Measurements from ENCODE around the gene ABTB1.

Gene ABTB1

DNA sequence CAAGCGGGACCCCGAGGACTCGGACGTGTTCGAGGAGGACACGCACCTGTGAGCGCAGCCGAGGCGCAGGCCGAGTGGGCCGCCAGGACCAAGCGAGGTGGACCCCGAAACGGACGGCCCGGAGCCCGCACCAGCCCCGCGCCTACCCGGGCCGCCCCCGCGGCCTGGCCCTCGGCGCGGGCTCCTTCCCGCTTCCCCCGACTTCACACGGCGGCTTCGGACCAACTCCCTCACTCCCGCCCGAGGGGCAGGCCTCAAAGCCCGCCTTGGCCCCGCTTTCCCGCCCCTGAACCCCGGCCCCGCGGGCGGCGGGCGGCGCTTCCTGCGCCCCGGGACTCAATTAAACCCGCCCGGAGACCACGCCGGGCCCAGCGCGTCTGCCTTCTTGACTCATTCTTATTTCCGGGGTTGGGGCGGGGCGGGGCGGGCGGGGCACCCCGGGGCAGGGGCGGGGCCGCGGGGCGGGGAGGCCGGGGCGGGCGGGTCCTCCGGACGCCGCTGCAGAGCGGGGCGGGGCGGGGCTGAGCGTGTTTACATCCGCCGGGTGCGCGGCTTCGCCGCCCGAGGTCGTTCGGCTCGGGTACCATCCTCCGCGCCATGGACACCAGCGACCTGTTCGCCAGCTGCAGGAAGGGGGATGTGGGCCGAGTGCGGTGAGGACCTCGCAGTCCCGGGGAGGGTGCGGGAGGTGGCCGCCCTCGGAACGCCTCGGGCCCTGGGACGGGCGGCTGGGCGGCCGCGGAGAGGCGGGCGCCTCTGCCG is at the start of gene ABTB1:
ABTB1 (plus strand) TSS at position 524 of the 762 bp plus-strand sequence; CDS start at position 598, 74 bp downstream.
- peak; percentile 89 for DNase-seq

DNA sequence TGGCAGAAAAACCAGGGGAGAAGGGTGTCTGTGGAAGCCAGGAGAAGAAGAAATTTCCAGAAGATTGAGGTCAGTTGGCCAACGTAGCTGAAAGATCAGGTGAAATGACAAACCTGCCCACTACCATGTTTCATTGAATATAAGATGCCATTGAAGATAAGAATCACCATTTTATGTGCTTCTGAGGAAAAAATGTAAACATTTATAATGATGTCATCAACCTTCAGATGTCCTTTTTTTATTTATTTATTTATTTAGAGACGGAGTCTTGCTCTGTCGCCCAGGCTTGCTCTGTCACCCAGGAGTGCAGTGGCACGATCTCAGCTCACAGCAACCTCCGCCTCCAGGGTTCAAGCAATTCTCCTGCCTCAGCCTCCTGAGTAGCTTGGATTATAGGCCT is 48.7 kb upstream of the ABTB1 start:
- DNase-seq: no peak

DNA sequence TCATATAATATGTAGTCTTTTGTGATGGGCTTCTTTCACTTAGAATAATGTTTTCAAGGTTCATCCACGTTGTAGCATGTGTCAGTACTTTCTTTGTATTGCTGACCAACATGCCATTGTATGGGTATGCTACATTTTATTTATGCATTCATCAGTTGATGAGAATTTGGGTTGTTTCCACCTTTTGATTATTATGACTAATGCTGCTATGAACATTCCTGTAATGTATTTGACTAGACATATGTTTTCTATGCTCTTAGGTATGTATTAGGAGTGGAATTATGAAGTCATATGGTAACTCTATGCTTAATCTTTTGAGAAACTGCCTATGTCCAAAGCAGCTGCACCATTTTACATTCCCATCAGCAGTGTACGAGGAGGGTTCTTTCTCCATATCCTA is 46.9 kb upstream of the ABTB1 start:
- no peak for DNase-seq

DNA sequence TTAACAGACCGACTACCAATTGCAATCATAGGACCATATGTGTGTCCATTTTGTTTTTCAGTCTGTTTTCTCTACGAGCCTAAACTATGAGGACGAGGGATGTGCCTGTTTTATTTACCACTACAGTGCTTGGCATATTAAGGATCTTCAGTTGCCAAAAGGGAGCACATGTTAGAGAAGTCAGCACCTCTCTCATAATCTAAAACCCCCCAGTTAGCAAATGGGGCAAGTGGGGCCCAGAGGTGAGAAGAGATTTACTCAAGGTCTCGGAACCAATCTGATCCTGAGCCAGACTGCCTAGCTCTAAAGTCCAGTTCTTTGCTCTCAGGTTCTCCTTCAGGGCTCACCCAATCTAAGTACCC is 44.3 kb upstream of the ABTB1 start:
- no peak for DNase-seq

DNA sequence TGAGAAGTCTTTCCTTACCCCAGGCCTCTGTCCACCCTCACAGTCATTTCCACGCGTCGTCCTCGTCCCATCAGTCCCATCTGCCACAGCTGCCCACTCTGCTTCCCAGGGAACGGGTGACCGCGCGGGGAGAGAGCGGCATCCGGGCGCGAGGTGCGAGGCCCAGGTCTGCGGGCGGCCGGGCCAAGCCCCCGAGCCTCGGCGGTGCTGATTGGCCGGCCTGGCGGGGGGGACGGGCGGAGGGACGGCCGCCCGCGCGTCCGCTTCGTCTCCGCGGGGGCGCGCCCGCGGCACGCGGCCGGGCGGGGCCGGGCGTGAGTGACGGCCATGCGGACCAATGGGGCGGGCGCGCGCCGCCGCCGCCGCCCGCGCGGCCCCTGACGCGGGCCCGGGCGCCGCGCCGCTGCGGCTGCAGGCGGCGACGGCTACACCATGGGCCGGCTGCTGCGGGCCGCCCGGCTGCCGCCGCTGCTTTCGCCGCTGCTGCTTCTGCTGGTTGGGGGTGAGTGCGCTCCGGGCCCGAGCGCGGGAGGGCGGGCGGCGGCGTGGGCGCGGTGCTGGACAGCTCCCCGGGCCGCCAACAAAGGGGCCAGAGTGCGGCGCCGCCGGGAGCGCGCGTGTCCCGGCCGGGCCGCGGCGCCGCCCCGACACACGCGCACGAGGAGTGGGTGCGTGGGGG is 43.8 kb upstream of the ABTB1 start, which contains the start of gene PODXL2:
PODXL2 (plus strand) TSS at position 398 of the 679 bp plus-strand sequence; CDS start at position 433, 35 bp downstream.
- no peak for DNase-seq

DNA sequence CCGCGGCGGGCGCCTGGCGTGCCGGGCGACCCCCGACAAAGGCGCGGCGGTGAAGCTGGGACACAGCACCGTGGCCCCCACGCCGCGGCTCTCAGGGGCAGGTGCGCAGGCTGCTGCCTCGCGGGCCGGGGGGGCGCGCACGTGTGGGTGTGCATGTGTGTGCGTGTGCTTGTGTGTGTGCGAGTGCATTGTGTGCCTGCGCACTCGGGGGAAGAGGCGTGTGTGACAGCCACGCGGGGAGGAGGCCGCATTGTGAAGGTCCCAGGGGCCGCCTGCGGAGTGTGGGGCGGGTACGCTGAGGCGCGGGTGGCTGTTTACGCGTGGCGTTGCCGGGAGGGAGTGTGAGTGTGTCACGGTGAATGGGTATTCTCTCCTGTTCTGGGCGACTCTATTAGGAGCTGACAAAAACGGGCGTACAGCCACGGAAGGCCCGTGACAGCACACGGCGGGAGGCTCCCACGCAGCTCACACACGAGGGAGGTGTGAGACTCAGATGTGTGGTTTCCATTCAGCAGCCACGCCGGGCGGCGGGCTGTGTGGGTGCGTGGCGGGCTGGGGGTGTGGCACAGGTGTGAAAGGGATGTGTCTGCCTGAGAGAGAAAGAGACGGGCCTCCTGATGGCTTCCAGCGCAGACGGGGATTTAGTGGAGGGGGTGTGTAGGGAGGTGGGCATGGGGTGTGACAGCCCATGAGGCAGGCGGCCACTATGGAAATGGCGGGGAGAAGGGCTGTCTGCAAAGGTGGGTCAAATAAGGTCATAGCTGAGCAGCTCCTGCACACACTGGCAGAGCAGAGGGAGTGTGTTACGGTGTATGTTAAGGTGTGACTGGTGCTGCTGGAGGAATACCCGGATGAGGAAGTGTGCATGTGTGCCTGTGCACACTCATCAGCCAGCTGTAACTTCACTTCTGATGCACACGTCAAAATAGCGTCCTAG is 43.0 kb upstream of the ABTB1 start:
- no peak for DNase-seq

GRCh38 chr3:127630811-127631714 is 41.7 kb upstream of the ABTB1 start:
- DNase-seq: no peak

DNA sequence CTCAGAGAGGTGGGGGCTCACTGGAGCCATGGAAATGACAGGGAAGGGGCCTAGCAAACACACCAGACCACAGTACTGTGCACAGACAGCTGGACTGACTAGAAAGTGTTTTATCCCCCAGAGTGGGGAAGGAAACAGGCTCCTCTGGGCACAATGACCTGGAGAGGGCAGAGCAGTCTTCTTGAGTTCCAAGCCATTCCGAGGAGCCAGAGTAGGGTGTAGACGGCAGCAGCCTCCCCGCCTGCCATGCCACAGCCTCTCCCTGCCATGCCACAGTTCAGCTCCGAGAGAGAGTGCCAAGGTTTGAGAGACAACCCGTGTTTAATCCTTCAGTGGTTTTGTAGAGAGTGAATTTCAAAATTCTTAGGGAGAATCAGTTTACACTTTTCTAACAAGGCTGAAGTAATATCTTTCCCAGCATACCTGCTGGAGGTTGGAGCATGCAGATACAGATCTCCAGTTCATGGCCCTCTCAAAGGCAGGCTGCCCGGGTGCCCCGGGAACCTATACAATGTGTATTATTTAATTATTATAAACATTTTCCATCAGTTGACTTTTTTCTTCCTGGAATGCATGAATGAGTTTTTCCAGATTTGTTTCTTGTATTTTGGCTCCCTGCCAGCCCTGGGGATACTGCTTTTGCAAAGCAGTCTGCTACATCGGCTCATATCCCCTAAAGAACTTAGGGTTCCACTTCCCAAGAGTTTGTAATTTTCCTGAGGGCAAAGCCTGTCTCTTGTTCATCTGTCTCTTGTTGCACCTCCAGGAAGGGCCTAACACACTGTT is 40.5 kb upstream of the ABTB1 start:
- DNase-seq: no peak

- DNase-seq: no peak
Measured at GRCh38 chr3:127634653-127635052, 38.1 kb upstream of the ABTB1 start.

- DNase-seq: no peak
Measured at GRCh38 chr3:127637546-127637945, 35.2 kb upstream of the ABTB1 start.

- DNase-seq: no peak
Measured at GRCh38 chr3:127637971-127638370, 34.8 kb upstream of the ABTB1 start.

GRCh38 chr3:127639173-127640041 is 33.3 kb upstream of the ABTB1 start:
- no peak for DNase-seq

DNA sequence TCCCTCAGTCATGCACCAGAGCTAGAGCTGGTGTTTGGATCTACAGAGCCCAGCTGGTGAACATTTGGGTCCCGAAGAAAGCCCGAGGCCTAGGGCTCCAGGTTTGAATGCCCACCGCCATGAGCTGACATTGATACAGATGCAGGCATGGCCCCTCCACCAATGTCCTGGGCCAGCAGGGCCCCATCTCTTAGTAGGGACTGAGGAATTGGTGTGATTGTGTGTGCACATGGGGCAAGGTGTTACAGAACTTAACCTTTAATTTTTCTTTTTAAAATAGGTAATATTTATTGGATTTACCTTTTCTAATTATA is 32.8 kb upstream of the ABTB1 start:
- no peak for DNase-seq

DNA sequence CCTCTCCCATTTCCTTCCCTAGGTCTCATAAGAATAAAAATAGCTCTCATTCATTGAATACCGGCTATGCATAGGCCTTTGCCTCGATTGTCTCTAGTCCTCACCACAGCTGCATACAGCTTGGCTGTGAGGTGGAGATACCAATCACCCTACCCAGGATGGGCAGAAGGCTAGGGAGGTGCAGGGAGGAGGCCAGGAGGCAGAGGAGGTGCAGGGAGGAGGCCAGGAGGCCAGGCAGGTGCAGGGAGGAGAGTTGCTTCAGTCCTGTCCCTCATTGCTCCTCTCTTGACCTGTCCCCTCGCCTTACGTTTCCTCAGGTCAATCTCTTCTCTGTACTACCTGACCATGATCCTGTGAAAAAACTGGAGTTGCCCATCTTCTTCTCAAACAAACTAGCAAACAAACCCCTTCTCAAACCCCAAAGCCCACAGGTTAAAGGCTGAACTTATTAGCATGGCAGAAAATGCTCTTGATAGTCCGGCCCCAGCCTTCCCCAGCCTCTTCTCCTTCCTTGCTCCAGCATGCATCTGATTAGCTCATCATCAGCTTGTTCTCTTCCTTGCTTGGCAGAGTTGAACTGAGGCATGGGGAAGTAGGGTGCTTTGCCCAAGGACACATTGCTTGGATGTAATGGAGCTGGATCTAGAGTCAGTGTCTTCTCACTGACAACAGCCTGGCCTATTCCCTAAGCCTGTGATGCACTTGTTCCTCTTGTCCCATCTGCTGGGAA is 27.9 kb upstream of the ABTB1 start:
- DNase-seq: no peak

DNA sequence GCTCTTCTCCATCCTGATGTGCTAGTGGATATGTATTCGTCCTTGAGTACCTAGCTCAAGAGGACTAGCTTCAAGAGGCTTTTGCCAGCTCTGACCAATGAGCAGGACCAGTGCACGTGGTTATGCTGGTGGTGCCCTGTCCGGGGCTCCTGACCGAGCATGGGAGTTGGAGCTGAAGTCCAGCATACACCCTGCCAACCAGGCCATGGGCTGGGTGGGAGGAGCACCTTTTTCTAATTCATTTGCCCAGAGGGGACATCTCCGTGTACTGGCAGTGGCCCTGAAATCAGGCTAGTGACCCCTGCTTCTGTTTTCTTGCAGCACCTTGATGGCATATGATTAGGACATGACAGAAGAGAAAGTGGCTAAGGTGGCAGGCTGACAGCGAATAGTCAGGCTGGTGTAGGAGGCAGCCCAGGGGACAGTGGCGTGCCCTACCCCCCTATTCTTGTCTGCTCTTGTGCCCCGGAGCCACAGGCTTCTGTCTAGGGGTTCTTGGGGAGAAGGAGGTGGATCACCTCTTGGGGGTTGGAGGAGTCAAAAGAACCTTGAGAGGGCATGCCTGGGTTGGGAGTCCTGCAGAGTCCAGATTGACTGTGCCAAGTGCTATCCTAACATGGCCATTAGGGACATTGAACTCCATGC is 27.3 kb upstream of the ABTB1 start:
- no peak for DNase-seq

DNA sequence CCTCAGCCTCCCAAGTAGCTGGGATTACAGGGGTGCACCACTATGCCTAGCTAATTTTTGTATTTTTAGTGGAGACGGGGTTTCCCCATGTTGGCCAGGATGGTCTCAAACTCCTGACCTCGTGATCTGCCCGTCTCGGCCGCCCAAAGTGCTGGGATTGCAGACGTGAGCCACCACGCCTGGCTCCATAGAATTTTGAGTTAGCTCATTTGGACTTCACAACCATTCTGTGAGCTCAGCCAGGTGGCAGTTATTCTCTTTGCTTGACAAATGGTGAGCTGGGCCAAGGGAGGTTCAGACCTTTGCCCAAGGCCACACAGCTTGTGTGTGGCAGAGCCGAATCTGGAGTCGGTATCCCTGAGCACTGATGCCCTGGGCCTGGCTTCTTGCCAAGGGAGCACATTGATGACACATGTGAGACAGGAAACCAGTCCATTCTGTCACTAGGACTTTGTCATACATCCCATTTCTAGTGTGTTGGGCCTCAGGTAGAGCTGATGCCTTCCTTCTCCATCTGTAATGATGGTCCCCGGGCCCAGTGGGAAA is 26.2 kb upstream of the ABTB1 start:
- no peak for DNase-seq

- DNase-seq: no peak
Measured at GRCh38 chr3:127647166-127647844, 25.4 kb upstream of the ABTB1 start.

GRCh38 chr3:127647845-127648204 is 24.9 kb upstream of the ABTB1 start:
- no peak for DNase-seq

GRCh38 chr3:127650236-127650635 is 22.5 kb upstream of the ABTB1 start:
- DNase-seq: no peak

All from activated CD4-positive, CD25-positive, alpha-beta regulatory T cell treated with anti-CD3 and anti-CD28 coated beads, Interleukin-2, amount 50 U/mL, for 72 hours (primary cell).